Suprapubic skin (tissue), 4 donors: ENCODE data around the gene PHOSPHO1. TPM values are rescaled to one million over a fixed set of nuclear protein-coding genes. Genes with fewer than 3 reads are reported as not detected.

ENCODE experiments used
- DNase-seq, 2 donors: peaks; one replicate each; pipeline ENCODE4 v3.0.0-alpha.2; 2019; ENCODE audit warnings: low spot score in 2 of 2
- H3K27ac ChIP-seq: fragments of 200-600 bp; sonication (generic); one replicate; pipeline ENCODE4 v1.5.1; 2019
- H3K27me3 ChIP-seq: fragments of 200-600 bp; sonication (generic); one replicate; pipeline ENCODE4 v1.5.1; 2019
- H3K36me3 ChIP-seq: fragments of 200-600 bp; sonication (generic); one replicate; pipeline ENCODE4 v1.5.1; 2019
- H3K4me1 ChIP-seq: fragments of 200-600 bp; sonication (generic); one replicate; pipeline ENCODE4 v1.5.1; 2019
- H3K4me3 ChIP-seq: fragments of 200-600 bp; sonication (generic); one replicate; pipeline ENCODE4 v1.5.1; 2019; ENCODE audit warnings: mild to moderate bottlenecking
- H3K9me3 ChIP-seq: fragments of 200-600 bp; sonication (generic); one replicate; pipeline ENCODE4 v1.5.1; 2019
- CTCF ChIP-seq, 2 donors: fragments of 200-600 bp in 1 of 2; fragments of 450-650 bp in 1 of 2; sonication (generic) in 1 of 2; IDR thresholded peaks; one replicate each; pipeline ENCODE4 v1.5.1; 2016 to 2019; ENCODE audit warnings: antibody characterized with exemption in 2 of 2, mild to moderate bottlenecking in 1 of 2, moderate library complexity in 1 of 2
- EP300 ChIP-seq: sonication (generic); formaldehyde crosslinking; IDR thresholded peaks from one replicate; pipeline ENCODE4 v1.6.1; 2017; ENCODE audit warnings: antibody characterized with exemption
- POLR2A ChIP-seq, 2 donors: fragments of 450-650 bp; IDR thresholded peaks; one replicate each; pipeline ENCODE4 v1.6.1; 2017; ENCODE audit warnings: antibody characterized with exemption in 2 of 2, mild to moderate bottlenecking in 2 of 2, moderate library complexity in 2 of 2
- POLR2AphosphoS5 ChIP-seq, 3 donors: sonication (generic); formaldehyde crosslinking; IDR thresholded peaks; one replicate each; pipeline ENCODE4 v1.6.1; 2017; ENCODE audit warnings: antibody characterized with exemption in 3 of 3
- WGBS: methylation state at CpG from one replicate; pipeline ENCODE4 v1.1.5; 2018; 5-methylcytosine and 5-hydroxymethylcytosine counted together
- total RNA-seq, 4 donors: library from RNA; depleted of rRNA; stranded (reverse); fragments of >200 nt; gene quantifications; one replicate each; pipeline ENCODE4 v1.1.0, GENCODE V29; 2016

The PHOSPHO1 gene
- total RNA-seq, 4 donors from 2014 or later: 0.70 to 0.79 TPM; not detected in 2

- Histone ChIP-seq H3K9me3 (no peaks in the 10 kb centered on the region), H3K4me1 (peaks cover 23% of the 10 kb centered on the region), H3K27me3 (peaks cover 32% of the 10 kb centered on the region), H3K36me3 (no peaks in the 10 kb centered on the region), H3K4me3 (no peak overlapping the region), H3K27ac (no peak overlapping the region)
- TF ChIP-seq EP300 (no peak), CTCF (IDR thresholded peaks at IDR 0.05) (no peak), POLR2AphosphoS5 (IDR thresholded peaks at IDR 0.05) (no peak), POLR2A (IDR thresholded peaks at IDR 0.05) (no peak)
- WGBS: 48% methylated on average over 12 of the region's 12 CpGs
- no peak for DNase-seq
Observed at GRCh38 chr17:49214676-49215360, 15.8 kb downstream of the PHOSPHO1 start.

- Histone ChIP-seq H3K4me1 (peaks cover 17% of the 10 kb centered on the region), H3K36me3 (no peaks in the 10 kb centered on the region), H3K27ac (no peak overlapping the region), H3K4me3 (no peak overlapping the region), H3K9me3 (no peaks in the 10 kb centered on the region), H3K27me3 (peaks cover 31% of the 10 kb centered on the region)
- TF ChIP-seq CTCF (IDR thresholded peaks at IDR 0.05) (no peak), EP300 (no peak), POLR2AphosphoS5 (IDR thresholded peaks at IDR 0.05) (no peak), POLR2A (IDR thresholded peaks at IDR 0.05) (no peak)
- 100% methylated on average over 2 of the region's 2 CpGs for WGBS
- no peak for DNase-seq
Observed at GRCh38 chr17:49213847-49214246, 16.7 kb downstream of the PHOSPHO1 start.

DNA sequence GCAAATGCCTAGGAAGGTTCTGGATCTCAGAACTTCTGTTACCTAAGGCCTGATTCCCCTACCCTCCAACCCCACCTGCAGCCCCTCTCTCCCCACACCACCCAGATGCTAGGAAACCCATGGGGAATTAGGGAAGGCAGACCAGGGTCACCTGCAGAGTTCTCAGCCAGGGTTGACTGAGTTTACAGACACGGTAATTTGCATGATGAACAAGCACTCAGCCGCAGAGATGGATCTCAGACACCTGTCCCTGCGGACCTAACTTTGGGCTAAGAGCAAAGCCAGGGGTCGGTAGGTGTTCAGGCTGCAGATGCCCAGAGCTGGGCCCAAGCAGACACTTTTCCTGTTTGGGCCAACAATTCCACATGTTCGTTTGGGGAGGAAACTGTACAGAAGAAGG, 17.2 kb downstream of the PHOSPHO1 start:
- TF ChIP-seq POLR2A (IDR thresholded peaks at IDR 0.05) (no peak), CTCF (IDR thresholded peaks at IDR 0.05) (no peak), EP300 (no peak), POLR2AphosphoS5 (IDR thresholded peaks at IDR 0.05) (no peak)
- WGBS: 68% methylated on average over 5 of the region's 5 CpGs
- H3K36me3 ChIP-seq: no peaks in the 10 kb centered on the region
- H3K27ac ChIP-seq: no peak overlapping the region
- no peak for DNase-seq
- peaks cover 28% of the 10 kb centered on the region for H3K27me3 ChIP-seq
- no peak overlapping the region for H3K4me3 ChIP-seq
- H3K9me3 ChIP-seq: no peaks in the 10 kb centered on the region
- H3K4me1 ChIP-seq: peaks cover 17% of the 10 kb centered on the region

DNA sequence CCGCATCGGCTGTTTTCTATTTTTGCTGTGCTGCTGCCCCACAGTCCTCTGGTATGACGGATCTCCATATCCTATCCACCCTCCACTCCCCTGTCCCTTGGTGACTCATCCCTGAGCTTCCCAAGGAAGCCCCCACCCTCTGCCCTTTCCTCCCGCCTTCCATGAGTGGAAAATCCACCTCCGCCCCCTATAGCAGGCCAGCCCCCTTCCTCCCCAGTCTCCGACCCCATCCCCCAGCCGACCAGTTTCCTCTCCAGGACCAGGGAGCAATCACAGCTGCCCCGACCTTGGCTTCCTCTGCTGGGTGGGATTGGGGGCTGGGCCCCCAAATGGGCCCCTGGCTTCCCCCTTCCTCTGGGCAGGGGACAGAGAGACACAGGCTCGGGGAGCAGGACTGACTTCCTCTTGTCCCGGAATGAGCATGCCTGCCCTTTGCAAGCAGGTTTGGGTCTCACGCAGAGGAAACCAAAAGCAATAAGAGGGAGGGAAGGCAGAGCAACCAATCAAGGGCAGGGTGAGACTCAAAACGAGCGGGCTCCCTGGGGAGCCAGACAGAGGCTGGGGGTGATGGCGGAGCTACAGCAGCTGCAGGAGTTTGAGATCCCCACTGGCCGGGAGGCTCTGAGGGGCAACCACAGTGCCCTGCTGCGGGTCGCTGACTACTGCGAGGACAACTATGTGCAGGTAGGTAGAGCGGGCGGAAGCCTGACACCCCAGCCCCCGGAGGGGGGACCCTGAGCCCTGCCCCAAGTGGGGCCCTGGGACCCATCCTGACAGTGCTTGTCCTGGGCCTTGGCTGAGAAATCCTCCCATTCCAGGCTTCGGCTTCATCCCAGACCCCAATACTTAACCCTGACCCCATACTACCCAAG, 20.2 kb downstream of the PHOSPHO1 start, which contains the start of the genes ABI3 and GNGT2:
TSS of gene ABI3 (plus strand) at position 550 of the 872 bp plus-strand sequence. CDS start at position 568, 18 bp downstream.
TSS of gene GNGT2 (minus strand) at position 417 of the 872 bp plus-strand sequence. CDS start 3,152 bp downstream, outside the sequence.
- DNase-seq: no peak
- WGBS: 24% methylated on average over 13 of the region's 22 CpGs

More for the DNA sequence above, 20.2 kb downstream of the PHOSPHO1 start, which contains the start of the genes ABI3 and GNGT2:
- H3K4me3 ChIP-seq: peak within 1 kb of the TSS; percentile 33
- H3K36me3 ChIP-seq: no peaks in the 10 kb centered on the region
- TF ChIP-seq CTCF (IDR thresholded peaks at IDR 0.05): no peak
- TF ChIP-seq POLR2AphosphoS5 (IDR thresholded peaks at IDR 0.05): no peak
- no peak for TF ChIP-seq EP300
- TF ChIP-seq POLR2A (IDR thresholded peaks at IDR 0.05): no peak
- H3K9me3 ChIP-seq: no peaks in the 10 kb centered on the region
- peak within 1 kb of the TSS; percentile 15 for H3K27ac ChIP-seq
- H3K27me3 ChIP-seq: peaks cover 32% of the 10 kb centered on the region
- H3K4me1 ChIP-seq: peaks cover 5% of the 10 kb centered on the region
